Suppressor macrophage (primary cell): ENCODE measurements around the gene LFNG.

Experiments
- DNase-seq, 4 experiments: peaks; one replicate each; pipeline ENCODE4 v3.0.0-alpha.2; 2020 to 2022

The LFNG gene

DNA sequence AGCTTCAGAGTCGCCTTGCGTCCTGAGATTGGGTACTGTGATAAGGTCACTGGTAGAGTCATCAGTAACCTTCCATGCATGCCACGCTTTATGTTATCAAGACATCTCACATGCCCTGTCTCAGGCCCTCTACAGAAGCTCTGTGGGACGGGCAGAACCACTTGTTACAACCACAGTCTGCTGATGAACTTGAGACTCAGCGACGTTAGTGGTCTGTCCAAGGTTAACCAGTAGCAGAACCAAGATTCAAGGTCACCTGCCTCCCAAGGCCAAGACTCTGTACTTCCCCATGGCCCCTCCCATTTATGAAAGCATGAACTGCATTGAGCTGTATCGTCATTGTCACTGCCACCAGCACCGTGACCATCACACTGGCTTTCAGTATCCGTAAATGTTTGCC lies 54.2 kb downstream of the LFNG start:
- no peak for DNase-seq

DNA sequence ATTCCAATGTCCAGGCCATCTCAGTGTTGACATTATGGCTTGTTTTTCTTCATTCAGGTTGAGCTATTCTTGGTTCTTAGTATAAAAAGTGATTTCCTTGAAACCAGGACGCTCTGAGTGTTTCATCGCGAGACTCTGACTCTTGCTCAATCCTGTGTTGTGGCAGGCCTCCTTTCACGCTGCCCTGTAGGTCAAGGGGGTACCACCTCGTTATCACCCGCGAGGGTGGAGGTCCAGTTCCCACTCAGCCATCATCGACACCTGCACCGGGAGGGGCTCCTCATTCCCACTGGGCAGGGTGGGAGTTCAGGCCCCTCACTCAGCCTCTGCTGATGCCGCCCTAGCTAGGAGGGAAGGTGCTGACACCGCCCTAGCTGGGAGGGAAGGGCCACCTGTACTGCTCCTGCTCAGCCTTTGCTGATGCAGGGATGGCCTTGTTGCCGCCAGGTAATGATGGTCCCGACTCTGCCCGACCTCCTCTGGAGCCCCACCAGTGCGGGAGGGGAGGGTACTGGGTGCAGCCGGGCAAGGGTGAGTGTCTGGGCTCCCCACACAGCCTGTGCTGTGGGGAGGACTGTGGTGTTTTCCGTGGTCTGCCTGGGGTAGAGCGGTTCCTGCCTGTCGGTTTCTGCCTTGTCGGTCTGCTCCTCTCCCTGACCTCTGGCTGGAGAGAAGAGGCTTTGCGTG lies 55.6 kb downstream of the LFNG start:
- no peak for DNase-seq

DNA sequence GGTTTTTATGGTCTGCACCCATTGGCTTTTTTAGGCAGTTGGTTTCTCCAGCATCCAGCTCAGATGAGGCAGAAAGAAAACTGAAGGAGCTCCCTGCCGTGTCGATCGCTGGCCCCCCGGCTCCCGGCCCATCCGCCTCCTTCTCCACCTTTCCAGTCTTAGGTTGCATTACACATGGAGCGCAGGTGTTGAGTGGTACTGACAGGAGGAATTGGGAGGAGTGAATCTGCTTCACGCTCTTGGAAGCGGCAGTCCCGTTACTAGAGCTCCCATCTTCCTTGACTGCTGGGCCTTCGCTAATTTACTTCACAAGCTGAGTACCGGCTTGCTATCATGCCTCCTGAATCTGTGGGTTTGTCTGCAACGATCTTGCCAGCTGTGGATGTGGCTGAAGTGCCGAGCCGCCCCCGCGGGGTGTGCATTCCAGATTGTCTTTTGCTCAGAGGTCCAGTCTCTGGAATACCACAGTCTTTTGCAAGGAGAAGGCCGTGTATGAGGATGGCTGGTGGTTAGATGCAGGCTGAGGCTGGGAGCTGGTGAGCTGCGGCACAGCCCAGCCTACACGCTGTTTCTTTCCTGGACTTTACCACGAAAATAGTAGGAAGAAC lies 56.3 kb downstream of the LFNG start:
- DNase-seq = no peak

GRCh38 chr7:2576742-2577491 lies 57.3 kb downstream of the LFNG start:
- no peak for DNase-seq
